Natural killer cell (primary cell): ENCODE measurements around the gene HOMEZ. TPM values are rescaled to one million over a fixed set of nuclear protein-coding genes. Genes with fewer than 3 reads are reported as not detected.

Source experiments
- ATAC-seq, 3 donors: fragments of 150-1000 bp in 2 of 3; fragments of 200-7000 bp in 1 of 3; cut with Tn5 transposase; 1 replicate in 1 of 3; 2 replicates in 2 of 3; pipeline ENCODE4 v1.10.0; 2021; ENCODE audit warnings: mild to moderate bottlenecking in 2 of 3, moderate library complexity in 2 of 3
- DNase-seq, 2 donors: peaks; one replicate each; pipeline versions ENCODE4 v3.0.0 to v3.0.0-alpha.2; 2013 to 2021; ENCODE audit warnings: mixed read lengths in 1 of 2
- H3K27ac ChIP-seq: one replicate; pipeline ENCODE4 v1.5.1; 2013; ENCODE audit warnings: mild to moderate bottlenecking, low read length
- H3K27me3 ChIP-seq: one replicate; pipeline ENCODE4 v1.6.1; 2013; ENCODE audit warnings: low read length; ENCODE audit not compliant: control insufficient read depth, insufficient read depth
- H3K36me3 ChIP-seq: one replicate; pipeline ENCODE4 v1.6.1; 2013; ENCODE audit warnings: low read length; ENCODE audit not compliant: control insufficient read depth, insufficient read depth
- H3K4me1 ChIP-seq: one replicate; pipeline ENCODE4 v1.6.1; 2013; ENCODE audit warnings: low read length; ENCODE audit not compliant: control insufficient read depth, insufficient read depth
- H3K4me3 ChIP-seq: one replicate; pipeline ENCODE4 v1.5.1; 2013; ENCODE audit warnings: low read length
- H3K9me3 ChIP-seq: one replicate; pipeline ENCODE4 v1.6.1; 2013; ENCODE audit warnings: low read length; ENCODE audit not compliant: control insufficient read depth, insufficient read depth
- H3K27ac Mint-ChIP-seq, 2 donors: one replicate each; pipeline ENCODE4 v1.8.0; 2022; ENCODE audit warnings: mild to moderate bottlenecking in 2 of 2, mixed read lengths in 2 of 2, moderate library complexity in 1 of 2
- H3K27me3 Mint-ChIP-seq, 2 donors: one replicate each; pipeline ENCODE4 v1.8.0; 2022; ENCODE audit warnings: low read depth in 2 of 2, mixed read lengths in 2 of 2
- H3K36me3 Mint-ChIP-seq: one replicate; pipeline ENCODE4 v1.8.0; 2022; ENCODE audit warnings: mixed read lengths
- H3K4me1 Mint-ChIP-seq, 2 donors: one replicate each; pipeline ENCODE4 v1.8.0; 2022; ENCODE audit warnings: mixed read lengths in 2 of 2
- H3K4me3 Mint-ChIP-seq: one replicate; pipeline ENCODE4 v1.8.0; 2022; ENCODE audit warnings: mild to moderate bottlenecking, moderate library complexity, mixed read lengths
- H3K9me3 Mint-ChIP-seq, 2 donors: one replicate each; pipeline ENCODE4 v1.8.0; 2022; ENCODE audit warnings: mixed read lengths in 2 of 2
- CTCF ChIP-seq: fragments of 200-600 bp; IDR thresholded peaks from one replicate; pipeline ENCODE4 v1.8.0; 2022; ENCODE audit warnings: antibody characterized with exemption
- WGBS: methylation state at CpG from one replicate; pipeline ENCODE4 v1.1.7; 2013; ENCODE audit warnings: missing lambda C conversion rate; ENCODE audit not compliant: insufficient coverage; 5-methylcytosine and 5-hydroxymethylcytosine counted together
- intact Hi-C: fragments of 100-400 bp; cut with micrococcal nuclease; formaldehyde crosslinking; loops from one replicate; pipeline ENCODE4 v1.14.2; 2022
- total RNA-seq, 4 donors: library from RNA; stranded (reverse); fragments of 120-200 nt in 1 of 4; gene quantifications; one replicate each; pipeline versions ENCODE4 v1.2.3 to v1.2.4, GENCODE V29; 2013 to 2022

HOMEZ gene
- total RNA-seq, 3 donors from 2014 or later (not counting 1 experiment from before 2014, with no cell fraction given) = 5.1 to 10.1 (median 7.0) TPM

GRCh38 chr14:23252420-23253333 lies 33.3 kb downstream of the HOMEZ start:
- WGBS = 64% methylated on average over 4 of the region's 4 CpGs

GRCh38 chr14:23252006-23252405 lies 33.9 kb downstream of the HOMEZ start:
- TF ChIP-seq CTCF = no peak
- H3K9me3 ChIP-seq = no peaks in the 10 kb centered on the region
- intact Hi-C loops = no loop called here
- H3K4me1 ChIP-seq = no peaks in the 10 kb centered on the region
- Mint-ChIP-seq H3K4me3 (no peak overlapping the region), H3K27me3 (peaks cover 8 to 25% of the 10 kb centered on the region in 2 donors), H3K9me3 (no peaks in the 10 kb centered on the region), H3K4me1 (no peaks in the 10 kb centered on the region), H3K36me3 (no peaks in the 10 kb centered on the region), H3K27ac (no peak overlapping the region)
- WGBS = 40% methylated on average over 1 of the region's 3 CpGs
- H3K36me3 ChIP-seq = no peaks in the 10 kb centered on the region
- no peak for ATAC-seq
- no peak for DNase-seq
- no peaks in the 10 kb centered on the region for H3K27me3 ChIP-seq
- H3K4me3 ChIP-seq = no peak overlapping the region
- H3K27ac ChIP-seq = no peak overlapping the region

More at GRCh38 chr14:23252420-23253333, 33.3 kb downstream of the HOMEZ start:
- Histone ChIP-seq H3K27ac (no peak overlapping the region), H3K4me1 (no peaks in the 10 kb centered on the region), H3K36me3 (no peaks in the 10 kb centered on the region), H3K9me3 (no peaks in the 10 kb centered on the region), H3K27me3 (no peaks in the 10 kb centered on the region), H3K4me3 (no peak overlapping the region)
- no peaks in the 10 kb centered on the region for H3K4me1 Mint-ChIP-seq
- no peaks in the 10 kb centered on the region for H3K9me3 Mint-ChIP-seq
- no peak for TF ChIP-seq CTCF
- H3K4me3 Mint-ChIP-seq = no peak overlapping the region
- no peak for ATAC-seq
- intact Hi-C loops = no loop called here
- peaks cover 8 to 25% of the 10 kb centered on the region in 2 donors for H3K27me3 Mint-ChIP-seq
- DNase-seq = no peak
- H3K36me3 Mint-ChIP-seq = no peaks in the 10 kb centered on the region
- H3K27ac Mint-ChIP-seq = no peak overlapping the region

- DNase-seq (no peak), ATAC-seq (no peak)
- Histone ChIP-seq H3K27ac (no peak overlapping the region), H3K4me3 (no peak overlapping the region), H3K4me1 (no peaks in the 10 kb centered on the region), H3K27me3 (no peaks in the 10 kb centered on the region), H3K36me3 (no peaks in the 10 kb centered on the region), H3K9me3 (no peaks in the 10 kb centered on the region)
- Mint-ChIP-seq H3K27me3 (peaks cover 8 to 25% of the 10 kb centered on the region in 2 donors), H3K9me3 (no peaks in the 10 kb centered on the region), H3K4me3 (no peak overlapping the region), H3K27ac (no peak overlapping the region), H3K4me1 (no peaks in the 10 kb centered on the region), H3K36me3 (no peaks in the 10 kb centered on the region)
- 91% methylated on average over 6 of the region's 6 CpGs for WGBS
- no peak for TF ChIP-seq CTCF
- intact Hi-C loops = no loop called here
Observed at GRCh38 chr14:23249824-23250223, 36.1 kb downstream of the HOMEZ start.
